H1 (cell line): Measurements from ENCODE around the gene HS3ST6. TPM values are rescaled to one million over a fixed set of nuclear protein-coding genes. Genes with fewer than 3 reads are reported as not detected.

Experiments used
- CBX8 ChIP-seq: fragments of 300-800, 300-1000 bp; sonication (generic); IDR thresholded peaks from 2 replicates; pipeline ENCODE4 v1.7.1; 2016; ENCODE audit warnings: low read depth, low read length, borderline replicate concordance
- CTCF ChIP-seq, 3 experiments: IDR thresholded peaks; 1 replicate in 2 of 3; 2 replicates in 1 of 3; pipeline versions ENCODE4 v1.5.1 to v1.6.1; 2011; ENCODE audit warnings: low read length in 3 of 3, mild to moderate bottlenecking in 3 of 3, inconsistent platforms in 2 of 3, low read depth in 1 of 3, moderate library complexity in 1 of 3; ENCODE audit not compliant: insufficient read depth in 1 of 3; ENCODE audit errors: control extremely low read depth in 1 of 3
- HDAC6 ChIP-seq: IDR thresholded peaks from one replicate; pipeline ENCODE4 v1.7.1; 2012; ENCODE audit warnings: low read depth, mild to moderate bottlenecking, inconsistent platforms, low read length, moderate library complexity
- KDM5A ChIP-seq: fragments of 200-600 bp; IDR thresholded peaks from 2 replicates; pipeline ENCODE4 v1.7.1; 2012; ENCODE audit warnings: mild to moderate bottlenecking, low read length, inconsistent platforms, mixed read lengths
- RAD21 ChIP-seq, 2 experiments: IDR thresholded peaks in 1 of 2; conservative IDR thresholded peaks in 1 of 2; 2 replicates each; pipeline ENCODE4 v1.6.1; 2011; ENCODE audit warnings: low read depth in 2 of 2, low read length in 2 of 2, improper control_type of control experiment in 1 of 2, inconsistent platforms in 1 of 2, mild to moderate bottlenecking in 1 of 2, moderate library complexity in 1 of 2
- YY1 ChIP-seq: IDR thresholded peaks from 2 replicates; pipeline ENCODE4 v1.6.1; 2011; ENCODE audit warnings: low read depth, mild to moderate bottlenecking, low read length
- polyA plus RNA-seq, 7 experiments: library from polyadenylated mRNA; depleted of rRNA in 3 of 7; stranded (reverse) in 5 of 7; unstranded in 2 of 7; fragments of >200 nt in 5 of 7; fragments of 200-250 nt in 2 of 7; gene quantifications; 1 replicate in 5 of 7; 2 replicates in 1 of 7; 4 replicates in 1 of 7; pipeline versions ENCODE4 v1.2.1 to v1.2.3, GENCODE V29; 2011 to 2013; ENCODE audit warnings: missing spikeins in 2 of 7, mixed read lengths in 2 of 7
- total RNA-seq: library from RNA; stranded (reverse); fragmentation: NEBNext Ultra II Directional; extraction: Animal tissue kit (Norgen Biotek cat#: 25700); gene quantifications from 2 replicates; pipeline ENCODE4 v1.2.1, GENCODE V29; 2021
- TF ChIP-seq, protein P1 (sequence below): fragments of 300-600 bp; sonication (generic); IDR thresholded peaks from 2 replicates; pipeline ENCODE4 v1.7.1; 2012; ENCODE audit warnings: low read length, moderate library complexity, mild to moderate bottlenecking, inconsistent platforms; ENCODE audit not compliant: insufficient replicate concordance

Gene HS3ST6
- total and polyA plus RNA-seq, 2 of the 8 experiments (the other 6 are each of a cell fraction or from before 2014, with no cell fraction given): 0.36 to 0.39 TPM

DNA sequence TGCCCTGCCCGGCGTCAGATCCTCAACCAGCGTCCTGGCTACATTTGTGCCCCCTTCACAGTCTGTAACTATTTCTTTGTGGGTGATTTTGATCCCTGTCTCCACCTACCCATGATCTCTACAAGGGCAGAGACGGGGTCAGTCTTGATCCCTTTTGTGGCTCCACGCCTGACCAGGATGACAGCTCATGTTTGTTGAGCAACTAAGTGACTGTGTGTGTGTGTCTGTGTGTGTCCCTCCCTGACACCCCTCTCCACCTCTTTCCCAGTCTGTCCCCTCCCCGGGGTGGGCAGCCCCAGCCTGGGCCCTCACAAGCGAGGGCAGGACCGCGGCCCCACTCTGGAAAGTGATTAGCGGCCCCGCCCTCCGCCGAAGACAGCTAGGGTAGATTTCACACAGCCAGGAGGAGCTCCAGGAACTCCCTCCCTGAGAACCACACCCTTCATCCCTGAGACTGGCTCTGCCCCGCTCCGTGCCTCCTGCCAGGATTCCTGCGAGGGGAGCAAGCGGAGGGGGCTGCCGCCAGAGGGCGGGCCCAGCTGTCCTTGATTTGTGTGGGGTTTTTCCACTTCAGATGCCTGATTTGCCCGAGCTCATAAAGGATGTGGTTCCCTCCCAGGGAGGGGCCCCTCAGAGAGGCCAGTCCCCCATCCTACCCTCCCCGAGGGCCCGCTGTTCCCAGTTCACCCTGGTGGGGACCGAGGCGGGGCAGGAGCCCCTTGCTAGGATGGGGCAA is 5.3 kb upstream of the HS3ST6 start (continued):
- TF ChIP-seq, protein P1, sequence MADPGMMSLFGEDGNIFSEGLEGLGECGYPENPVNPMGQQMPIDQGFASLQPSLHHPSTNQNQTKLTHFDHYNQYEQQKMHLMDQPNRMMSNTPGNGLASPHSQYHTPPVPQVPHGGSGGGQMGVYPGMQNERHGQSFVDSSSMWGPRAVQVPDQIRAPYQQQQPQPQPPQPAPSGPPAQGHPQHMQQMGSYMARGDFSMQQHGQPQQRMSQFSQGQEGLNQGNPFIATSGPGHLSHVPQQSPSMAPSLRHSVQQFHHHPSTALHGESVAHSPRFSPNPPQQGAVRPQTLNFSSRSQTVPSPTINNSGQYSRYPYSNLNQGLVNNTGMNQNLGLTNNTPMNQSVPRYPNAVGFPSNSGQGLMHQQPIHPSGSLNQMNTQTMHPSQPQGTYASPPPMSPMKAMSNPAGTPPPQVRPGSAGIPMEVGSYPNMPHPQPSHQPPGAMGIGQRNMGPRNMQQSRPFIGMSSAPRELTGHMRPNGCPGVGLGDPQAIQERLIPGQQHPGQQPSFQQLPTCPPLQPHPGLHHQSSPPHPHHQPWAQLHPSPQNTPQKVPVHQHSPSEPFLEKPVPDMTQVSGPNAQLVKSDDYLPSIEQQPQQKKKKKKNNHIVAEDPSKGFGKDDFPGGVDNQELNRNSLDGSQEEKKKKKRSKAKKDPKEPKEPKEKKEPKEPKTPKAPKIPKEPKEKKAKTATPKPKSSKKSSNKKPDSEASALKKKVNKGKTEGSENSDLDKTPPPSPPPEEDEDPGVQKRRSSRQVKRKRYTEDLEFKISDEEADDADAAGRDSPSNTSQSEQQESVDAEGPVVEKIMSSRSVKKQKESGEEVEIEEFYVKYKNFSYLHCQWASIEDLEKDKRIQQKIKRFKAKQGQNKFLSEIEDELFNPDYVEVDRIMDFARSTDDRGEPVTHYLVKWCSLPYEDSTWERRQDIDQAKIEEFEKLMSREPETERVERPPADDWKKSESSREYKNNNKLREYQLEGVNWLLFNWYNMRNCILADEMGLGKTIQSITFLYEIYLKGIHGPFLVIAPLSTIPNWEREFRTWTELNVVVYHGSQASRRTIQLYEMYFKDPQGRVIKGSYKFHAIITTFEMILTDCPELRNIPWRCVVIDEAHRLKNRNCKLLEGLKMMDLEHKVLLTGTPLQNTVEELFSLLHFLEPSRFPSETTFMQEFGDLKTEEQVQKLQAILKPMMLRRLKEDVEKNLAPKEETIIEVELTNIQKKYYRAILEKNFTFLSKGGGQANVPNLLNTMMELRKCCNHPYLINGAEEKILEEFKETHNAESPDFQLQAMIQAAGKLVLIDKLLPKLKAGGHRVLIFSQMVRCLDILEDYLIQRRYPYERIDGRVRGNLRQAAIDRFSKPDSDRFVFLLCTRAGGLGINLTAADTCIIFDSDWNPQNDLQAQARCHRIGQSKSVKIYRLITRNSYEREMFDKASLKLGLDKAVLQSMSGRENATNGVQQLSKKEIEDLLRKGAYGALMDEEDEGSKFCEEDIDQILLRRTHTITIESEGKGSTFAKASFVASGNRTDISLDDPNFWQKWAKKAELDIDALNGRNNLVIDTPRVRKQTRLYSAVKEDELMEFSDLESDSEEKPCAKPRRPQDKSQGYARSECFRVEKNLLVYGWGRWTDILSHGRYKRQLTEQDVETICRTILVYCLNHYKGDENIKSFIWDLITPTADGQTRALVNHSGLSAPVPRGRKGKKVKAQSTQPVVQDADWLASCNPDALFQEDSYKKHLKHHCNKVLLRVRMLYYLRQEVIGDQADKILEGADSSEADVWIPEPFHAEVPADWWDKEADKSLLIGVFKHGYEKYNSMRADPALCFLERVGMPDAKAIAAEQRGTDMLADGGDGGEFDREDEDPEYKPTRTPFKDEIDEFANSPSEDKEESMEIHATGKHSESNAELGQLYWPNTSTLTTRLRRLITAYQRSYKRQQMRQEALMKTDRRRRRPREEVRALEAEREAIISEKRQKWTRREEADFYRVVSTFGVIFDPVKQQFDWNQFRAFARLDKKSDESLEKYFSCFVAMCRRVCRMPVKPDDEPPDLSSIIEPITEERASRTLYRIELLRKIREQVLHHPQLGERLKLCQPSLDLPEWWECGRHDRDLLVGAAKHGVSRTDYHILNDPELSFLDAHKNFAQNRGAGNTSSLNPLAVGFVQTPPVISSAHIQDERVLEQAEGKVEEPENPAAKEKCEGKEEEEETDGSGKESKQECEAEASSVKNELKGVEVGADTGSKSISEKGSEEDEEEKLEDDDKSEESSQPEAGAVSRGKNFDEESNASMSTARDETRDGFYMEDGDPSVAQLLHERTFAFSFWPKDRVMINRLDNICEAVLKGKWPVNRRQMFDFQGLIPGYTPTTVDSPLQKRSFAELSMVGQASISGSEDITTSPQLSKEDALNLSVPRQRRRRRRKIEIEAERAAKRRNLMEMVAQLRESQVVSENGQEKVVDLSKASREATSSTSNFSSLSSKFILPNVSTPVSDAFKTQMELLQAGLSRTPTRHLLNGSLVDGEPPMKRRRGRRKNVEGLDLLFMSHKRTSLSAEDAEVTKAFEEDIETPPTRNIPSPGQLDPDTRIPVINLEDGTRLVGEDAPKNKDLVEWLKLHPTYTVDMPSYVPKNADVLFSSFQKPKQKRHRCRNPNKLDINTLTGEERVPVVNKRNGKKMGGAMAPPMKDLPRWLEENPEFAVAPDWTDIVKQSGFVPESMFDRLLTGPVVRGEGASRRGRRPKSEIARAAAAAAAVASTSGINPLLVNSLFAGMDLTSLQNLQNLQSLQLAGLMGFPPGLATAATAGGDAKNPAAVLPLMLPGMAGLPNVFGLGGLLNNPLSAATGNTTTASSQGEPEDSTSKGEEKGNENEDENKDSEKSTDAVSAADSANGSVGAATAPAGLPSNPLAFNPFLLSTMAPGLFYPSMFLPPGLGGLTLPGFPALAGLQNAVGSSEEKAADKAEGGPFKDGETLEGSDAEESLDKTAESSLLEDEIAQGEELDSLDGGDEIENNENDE: no peak
- TF ChIP-seq RAD21 (IDR thresholded peaks at IDR 0.05 in 1 of 2, conservative IDR thresholded peaks at IDR 0.05 in 1 of 2; ENCODE audit: low read depth in 2 of 2, low read length in 2 of 2) (peak; percentile 28 to 45; a peak in 2 of 4 replicates), CTCF (IDR thresholded peaks at IDR 0.05; ENCODE audit: control extremely low read depth in 1 of 3, insufficient read depth in 1 of 3, low read depth in 1 of 3, low read length in 3 of 3) (peak; percentile 56 to 66 (median 59)), KDM5A (no peak), CBX8 (no peak), YY1 (0 out of 2 replicates have a peak, but pooled peaks have one; percentile 41), HDAC6 (no peak)
